Cortex of kidney (tissue), 1 donor: Measurements from ENCODE around the gene ILKAP.
"Not testable (repeated sequence)": the region's sequence is repeated elsewhere in the genome, so short reads cannot be mapped to it uniquely, and the experiment has no call there.

Experiments used
- DNase-seq: peaks from one replicate; lab custom pipeline; 2025; lab: John Stamatoyannopoulos, UW

Gene ILKAP

GRCh38 chr2:238202326-238203093 lies 985 bp downstream of the ILKAP start:
- no peak for DNase-seq

- DNase-seq: no peak
These were observed 13.1 kb downstream of the ILKAP start for GRCh38 chr2:238190445-238190844.

GRCh38 chr2:238187618-238188548 lies 15.6 kb downstream of the ILKAP start:
- DNase-seq: no peak

GRCh38 chr2:238183821-238184220 lies 19.7 kb downstream of the ILKAP start:
- no peak for DNase-seq

- no peak for DNase-seq
These were observed 21.1 kb downstream of the ILKAP start for GRCh38 chr2:238182362-238182761.

- DNase-seq: no peak
These were observed 22.9 kb downstream of the ILKAP start for GRCh38 chr2:238180554-238180953.

- DNase-seq: no peak
These were observed 26.9 kb downstream of the ILKAP start for GRCh38 chr2:238176613-238177012.

- DNase-seq: no peak
These were observed 28.8 kb downstream of the ILKAP start for GRCh38 chr2:238174701-238175100.

- DNase-seq: no peak
These were observed 29.2 kb downstream of the ILKAP start for GRCh38 chr2:238174291-238174690.

- no peak for DNase-seq
These were observed 29.8 kb downstream of the ILKAP start for GRCh38 chr2:238173692-238174091.

GRCh38 chr2:238172439-238172838 lies 31.1 kb downstream of the ILKAP start:
- no peak for DNase-seq

- no peak for DNase-seq
These were observed 31.8 kb downstream of the ILKAP start for GRCh38 chr2:238171575-238172187.

GRCh38 chr2:238171072-238171431 lies 32.4 kb downstream of the ILKAP start:
- DNase-seq: not testable (repeated sequence)

- DNase-seq: no peak
These were observed 33.0 kb downstream of the ILKAP start for GRCh38 chr2:238170386-238171071.

GRCh38 chr2:238169708-238170251 lies 33.7 kb downstream of the ILKAP start:
- no peak for DNase-seq

- no peak for DNase-seq
These were observed 34.3 kb downstream of the ILKAP start for GRCh38 chr2:238169048-238169707.

- no peak for DNase-seq
These were observed 35.1 kb downstream of the ILKAP start for GRCh38 chr2:238168196-238169047.

- no peak for DNase-seq
These were observed 35.7 kb downstream of the ILKAP start for GRCh38 chr2:238167761-238168160.

GRCh38 chr2:238167344-238167715 lies 36.2 kb downstream of the ILKAP start:
- no peak for DNase-seq
